HepG2 (cell line): ENCODE data around the gene AP3B2. TPM values are rescaled to one million over a fixed set of nuclear protein-coding genes. Genes with fewer than 3 reads are reported as not detected.

ENCODE experiments used
- ATF6 ChIP-seq: sonication (generic); formaldehyde crosslinking; conservative IDR thresholded peaks from 2 replicates; pipeline ENCODE4 v1.4.0; 2020; ENCODE audit warnings: missing genetic modification reagents
- ETV5 ChIP-seq: IDR thresholded peaks from 2 replicates; pipeline ENCODE4 v1.6.1; 2018; ENCODE audit warnings: missing biosample characterization, missing genetic modification reagents, inconsistent platforms, borderline replicate concordance
- HINFP ChIP-seq: sonication (generic); formaldehyde crosslinking; IDR thresholded peaks from 2 replicates; pipeline ENCODE4 v1.4.0; 2020; ENCODE audit warnings: low read depth, mild to moderate bottlenecking, missing genetic modification reagents
- NPAS2 ChIP-seq: sonication (generic); formaldehyde crosslinking; IDR thresholded peaks from 2 replicates; pipeline ENCODE4 v1.8.0; 2022; ENCODE audit warnings: mild to moderate bottlenecking, missing genetic modification reagents, borderline replicate concordance
- PHF21A ChIP-seq: sonication (generic); formaldehyde crosslinking; IDR thresholded peaks from 2 replicates; pipeline ENCODE4 v1.5.0; 2020; ENCODE audit warnings: mild to moderate bottlenecking, missing genetic modification reagents
- SALL2 ChIP-seq: sonication (generic); formaldehyde crosslinking; IDR thresholded peaks from 2 replicates; pipeline ENCODE4 v1.8.1; 2023; ENCODE audit warnings: mild to moderate bottlenecking, missing genetic modification reagents, inconsistent platforms
- ZNF431 ChIP-seq: sonication (generic); formaldehyde crosslinking; IDR thresholded peaks from 2 replicates; pipeline ENCODE4 v1.9.0; 2022; ENCODE audit warnings: missing genetic modification reagents, low read depth, mild to moderate bottlenecking, borderline replicate concordance
- ZNF704 ChIP-seq: sonication (generic); formaldehyde crosslinking; IDR thresholded peaks from 2 replicates; pipeline ENCODE4 v1.8.1; 2023; ENCODE audit warnings: mild to moderate bottlenecking, inconsistent platforms, moderate library complexity, missing genetic modification reagents, borderline replicate concordance
- polyA plus RNA-seq, 8 experiments: library from polyadenylated mRNA; depleted of rRNA in 3 of 8; stranded (reverse) in 7 of 8; unstranded in 1 of 8; fragments of >200 nt; fragmentation: Illumina TruSeq in 4 of 8; extraction: Trizol in 4 of 8; gene quantifications; 2 replicates each; pipeline versions ENCODE4 v1.2.1 to v1.2.3, GENCODE V29; 2011 to 2016; ENCODE audit warnings: low read depth in 4 of 8, missing spikeins in 1 of 8, mixed read lengths in 1 of 8; ENCODE audit not compliant: insufficient read depth in 1 of 8
- total RNA-seq, 5 experiments: library from RNA; depleted of rRNA; stranded (reverse); fragments of >200 nt; fragmentation: Illumina TruSeq; extraction: Trizol; gene quantifications; 2 replicates each; pipeline ENCODE4 v1.2.3, GENCODE V29; 2016; ENCODE audit warnings: low read depth in 1 of 5
- TF ChIP-seq, protein P1 (sequence below): sonication (generic); formaldehyde crosslinking; IDR thresholded peaks from 2 replicates; pipeline ENCODE4; 2020; ENCODE audit warnings: missing genetic modification reagents, mild to moderate bottlenecking, borderline replicate concordance
- TF ChIP-seq, protein P2 (sequence below): sonication (generic); formaldehyde crosslinking; IDR thresholded peaks from 2 replicates; pipeline ENCODE4 v1.4.0; 2020; ENCODE audit warnings: mild to moderate bottlenecking, missing genetic modification reagents, borderline replicate concordance
- TF ChIP-seq, protein P3 (sequence below): sonication (generic); formaldehyde crosslinking; IDR thresholded peaks from 2 replicates; pipeline ENCODE4 v1.4.0; 2020; ENCODE audit warnings: missing genetic modification reagents

The AP3B2 gene
- total and polyA plus RNA-seq, 2 of the 13 experiments (the other 11 are each of a cell fraction or from before 2014, with no cell fraction given) = not detected

DNA sequence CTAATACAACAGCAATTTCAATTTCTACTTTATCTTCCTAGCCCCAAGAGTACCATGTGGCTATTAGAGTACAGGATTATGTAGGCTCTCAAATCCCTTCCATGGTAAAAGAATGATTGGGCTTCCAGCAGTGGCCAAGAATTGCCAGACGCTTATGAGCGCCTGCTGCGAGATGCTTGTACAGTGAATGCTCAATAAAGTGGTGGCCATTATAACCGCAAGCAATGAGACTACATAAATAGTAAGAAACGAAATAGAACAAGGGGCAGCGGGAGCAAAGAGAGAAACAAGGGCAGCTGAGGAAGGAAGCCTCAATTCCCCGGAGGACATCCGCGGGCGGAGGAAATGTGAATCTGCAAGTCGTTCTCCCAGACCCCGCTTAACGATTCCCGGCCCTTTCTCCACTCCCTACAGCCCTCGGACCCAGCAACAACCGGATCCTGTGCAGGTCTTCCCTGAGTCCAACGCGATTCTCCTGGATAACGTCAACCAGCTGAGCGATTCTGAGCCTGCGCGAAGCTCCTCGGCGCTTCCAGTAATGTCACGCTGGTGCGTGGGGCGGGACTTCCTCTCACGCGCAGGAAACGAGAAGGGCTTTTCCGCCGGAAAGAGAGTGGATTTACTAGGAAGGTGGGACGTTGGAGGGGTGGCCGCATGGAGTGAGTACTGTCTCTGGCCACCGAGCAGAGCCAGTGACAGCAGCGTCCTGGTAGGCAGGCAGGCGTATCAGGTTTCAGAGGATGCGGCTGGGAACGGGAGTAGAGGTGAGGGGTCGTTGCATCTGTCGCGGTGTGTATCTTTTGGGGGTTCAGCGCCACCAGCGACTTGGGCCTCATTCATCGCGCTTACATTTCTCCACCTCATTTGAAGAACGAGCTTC is 40.5 kb upstream of the AP3B2 start (continued):
- TF ChIP-seq ATF6 (CRISPR knock-in tag) = no peak
- peak; percentile 81 for TF ChIP-seq PHF21A
- TF ChIP-seq, protein P1, sequence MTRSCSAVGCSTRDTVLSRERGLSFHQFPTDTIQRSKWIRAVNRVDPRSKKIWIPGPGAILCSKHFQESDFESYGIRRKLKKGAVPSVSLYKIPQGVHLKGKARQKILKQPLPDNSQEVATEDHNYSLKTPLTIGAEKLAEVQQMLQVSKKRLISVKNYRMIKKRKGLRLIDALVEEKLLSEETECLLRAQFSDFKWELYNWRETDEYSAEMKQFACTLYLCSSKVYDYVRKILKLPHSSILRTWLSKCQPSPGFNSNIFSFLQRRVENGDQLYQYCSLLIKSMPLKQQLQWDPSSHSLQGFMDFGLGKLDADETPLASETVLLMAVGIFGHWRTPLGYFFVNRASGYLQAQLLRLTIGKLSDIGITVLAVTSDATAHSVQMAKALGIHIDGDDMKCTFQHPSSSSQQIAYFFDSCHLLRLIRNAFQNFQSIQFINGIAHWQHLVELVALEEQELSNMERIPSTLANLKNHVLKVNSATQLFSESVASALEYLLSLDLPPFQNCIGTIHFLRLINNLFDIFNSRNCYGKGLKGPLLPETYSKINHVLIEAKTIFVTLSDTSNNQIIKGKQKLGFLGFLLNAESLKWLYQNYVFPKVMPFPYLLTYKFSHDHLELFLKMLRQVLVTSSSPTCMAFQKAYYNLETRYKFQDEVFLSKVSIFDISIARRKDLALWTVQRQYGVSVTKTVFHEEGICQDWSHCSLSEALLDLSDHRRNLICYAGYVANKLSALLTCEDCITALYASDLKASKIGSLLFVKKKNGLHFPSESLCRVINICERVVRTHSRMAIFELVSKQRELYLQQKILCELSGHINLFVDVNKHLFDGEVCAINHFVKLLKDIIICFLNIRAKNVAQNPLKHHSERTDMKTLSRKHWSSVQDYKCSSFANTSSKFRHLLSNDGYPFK = peak; percentile 98
- TF ChIP-seq ETV5 (CRISPR knock-in tag) = peak; percentile 62; the same call in 1 of the 2 replicates
- TF ChIP-seq, protein P2, sequence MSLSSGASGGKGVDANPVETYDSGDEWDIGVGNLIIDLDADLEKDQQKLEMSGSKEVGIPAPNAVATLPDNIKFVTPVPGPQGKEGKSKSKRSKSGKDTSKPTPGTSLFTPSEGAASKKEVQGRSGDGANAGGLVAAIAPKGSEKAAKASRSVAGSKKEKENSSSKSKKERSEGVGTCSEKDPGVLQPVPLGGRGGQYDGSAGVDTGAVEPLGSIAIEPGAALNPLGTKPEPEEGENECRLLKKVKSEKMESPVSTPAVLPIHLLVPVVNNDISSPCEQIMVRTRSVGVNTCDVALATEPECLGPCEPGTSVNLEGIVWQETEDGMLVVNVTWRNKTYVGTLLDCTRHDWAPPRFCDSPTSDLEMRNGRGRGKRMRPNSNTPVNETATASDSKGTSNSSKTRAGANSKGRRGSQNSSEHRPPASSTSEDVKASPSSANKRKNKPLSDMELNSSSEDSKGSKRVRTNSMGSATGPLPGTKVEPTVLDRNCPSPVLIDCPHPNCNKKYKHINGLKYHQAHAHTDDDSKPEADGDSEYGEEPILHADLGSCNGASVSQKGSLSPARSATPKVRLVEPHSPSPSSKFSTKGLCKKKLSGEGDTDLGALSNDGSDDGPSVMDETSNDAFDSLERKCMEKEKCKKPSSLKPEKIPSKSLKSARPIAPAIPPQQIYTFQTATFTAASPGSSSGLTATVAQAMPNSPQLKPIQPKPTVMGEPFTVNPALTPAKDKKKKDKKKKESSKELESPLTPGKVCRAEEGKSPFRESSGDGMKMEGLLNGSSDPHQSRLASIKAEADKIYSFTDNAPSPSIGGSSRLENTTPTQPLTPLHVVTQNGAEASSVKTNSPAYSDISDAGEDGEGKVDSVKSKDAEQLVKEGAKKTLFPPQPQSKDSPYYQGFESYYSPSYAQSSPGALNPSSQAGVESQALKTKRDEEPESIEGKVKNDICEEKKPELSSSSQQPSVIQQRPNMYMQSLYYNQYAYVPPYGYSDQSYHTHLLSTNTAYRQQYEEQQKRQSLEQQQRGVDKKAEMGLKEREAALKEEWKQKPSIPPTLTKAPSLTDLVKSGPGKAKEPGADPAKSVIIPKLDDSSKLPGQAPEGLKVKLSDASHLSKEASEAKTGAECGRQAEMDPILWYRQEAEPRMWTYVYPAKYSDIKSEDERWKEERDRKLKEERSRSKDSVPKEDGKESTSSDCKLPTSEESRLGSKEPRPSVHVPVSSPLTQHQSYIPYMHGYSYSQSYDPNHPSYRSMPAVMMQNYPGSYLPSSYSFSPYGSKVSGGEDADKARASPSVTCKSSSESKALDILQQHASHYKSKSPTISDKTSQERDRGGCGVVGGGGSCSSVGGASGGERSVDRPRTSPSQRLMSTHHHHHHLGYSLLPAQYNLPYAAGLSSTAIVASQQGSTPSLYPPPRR (CRISPR knock-in tag) = peak; percentile 49; the same call in 1 of the 2 replicates
- TF ChIP-seq ZNF704 (CRISPR knock-in tag) = 0 out of 2 replicates have a peak, but pooled peaks have one; percentile 45
- TF ChIP-seq HINFP = peak; percentile 31; the same call in 1 of the 2 replicates
- TF ChIP-seq SALL2 = 0 out of 2 replicates have a peak, but pooled peaks have one; percentile 70
- TF ChIP-seq ZNF431 (CRISPR knock-in tag) = 0 out of 2 replicates have a peak, but pooled peaks have one; percentile 64
- TF ChIP-seq, protein P3, sequence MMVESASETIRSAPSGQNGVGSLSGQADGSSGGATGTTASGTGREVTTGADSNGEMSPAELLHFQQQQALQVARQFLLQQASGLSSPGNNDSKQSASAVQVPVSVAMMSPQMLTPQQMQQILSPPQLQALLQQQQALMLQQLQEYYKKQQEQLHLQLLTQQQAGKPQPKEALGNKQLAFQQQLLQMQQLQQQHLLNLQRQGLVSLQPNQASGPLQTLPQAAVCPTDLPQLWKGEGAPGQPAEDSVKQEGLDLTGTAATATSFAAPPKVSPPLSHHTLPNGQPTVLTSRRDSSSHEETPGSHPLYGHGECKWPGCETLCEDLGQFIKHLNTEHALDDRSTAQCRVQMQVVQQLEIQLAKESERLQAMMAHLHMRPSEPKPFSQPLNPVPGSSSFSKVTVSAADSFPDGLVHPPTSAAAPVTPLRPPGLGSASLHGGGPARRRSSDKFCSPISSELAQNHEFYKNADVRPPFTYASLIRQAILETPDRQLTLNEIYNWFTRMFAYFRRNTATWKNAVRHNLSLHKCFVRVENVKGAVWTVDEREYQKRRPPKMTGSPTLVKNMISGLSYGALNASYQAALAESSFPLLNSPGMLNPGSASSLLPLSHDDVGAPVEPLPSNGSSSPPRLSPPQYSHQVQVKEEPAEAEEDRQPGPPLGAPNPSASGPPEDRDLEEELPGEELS = peak; percentile 57
- no peak for TF ChIP-seq NPAS2 (CRISPR knock-in tag)
